ENCODE results near the gene BACE2. TPM values are rescaled to one million over a fixed set of nuclear protein-coding genes. Genes with fewer than 3 reads are reported as not detected.

BACE2 gene
- total RNA-seq, 2 experiments from 2014 or later = not detected

- peaks cover 7% of the 10 kb centered on the region; the same call in 1 of the 2 replicates for H3K9me3 ChIP-seq (ENCODE audit: low read length)
- no peak overlapping the region for H3K4me2 ChIP-seq (ENCODE audit: low read length)
- no peaks in the 10 kb centered on the region for H4K20me1 ChIP-seq (ENCODE audit: insufficient read depth, low read length)
- CTCF ChIA-PET (ENCODE audit: unreplicated experiment) = no interaction called here
- H3K4me3 ChIP-seq (ENCODE audit: low read depth, low read length, poor library complexity, severe bottlenecking) = no peak overlapping the region
- TF ChIP-seq, protein P1, sequence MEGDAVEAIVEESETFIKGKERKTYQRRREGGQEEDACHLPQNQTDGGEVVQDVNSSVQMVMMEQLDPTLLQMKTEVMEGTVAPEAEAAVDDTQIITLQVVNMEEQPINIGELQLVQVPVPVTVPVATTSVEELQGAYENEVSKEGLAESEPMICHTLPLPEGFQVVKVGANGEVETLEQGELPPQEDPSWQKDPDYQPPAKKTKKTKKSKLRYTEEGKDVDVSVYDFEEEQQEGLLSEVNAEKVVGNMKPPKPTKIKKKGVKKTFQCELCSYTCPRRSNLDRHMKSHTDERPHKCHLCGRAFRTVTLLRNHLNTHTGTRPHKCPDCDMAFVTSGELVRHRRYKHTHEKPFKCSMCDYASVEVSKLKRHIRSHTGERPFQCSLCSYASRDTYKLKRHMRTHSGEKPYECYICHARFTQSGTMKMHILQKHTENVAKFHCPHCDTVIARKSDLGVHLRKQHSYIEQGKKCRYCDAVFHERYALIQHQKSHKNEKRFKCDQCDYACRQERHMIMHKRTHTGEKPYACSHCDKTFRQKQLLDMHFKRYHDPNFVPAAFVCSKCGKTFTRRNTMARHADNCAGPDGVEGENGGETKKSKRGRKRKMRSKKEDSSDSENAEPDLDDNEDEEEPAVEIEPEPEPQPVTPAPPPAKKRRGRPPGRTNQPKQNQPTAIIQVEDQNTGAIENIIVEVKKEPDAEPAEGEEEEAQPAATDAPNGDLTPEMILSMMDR (conservative IDR thresholded peaks at IDR 0.05; ENCODE audit: low read length) = no peak
- no peak for TF ChIP-seq EZH2phosphoT487 (IDR thresholded peaks at IDR 0.05; ENCODE audit: borderline replicate concordance, low read depth, low read length)
- no TSS peak for BruUV-seq (replicated peaks)
- no peaks in the 10 kb centered on the region for H3K4me1 ChIP-seq (ENCODE audit: insufficient read depth, low read length, poor library complexity, severe bottlenecking)
- H3K27ac ChIP-seq (ENCODE audit: low read depth, low read length, poor library complexity, severe bottlenecking) = no peak overlapping the region
- DNase-seq (ENCODE audit: low spot score) = no peak
- H3K36me3 ChIP-seq (ENCODE audit: insufficient read depth, low read length) = no peaks in the 10 kb centered on the region
- POLR2A ChIA-PET = no interaction called here
- H2AFZ ChIP-seq (ENCODE audit: low read length) = no peak overlapping the region
- no peaks in the 10 kb centered on the region for H3K9me2 ChIP-seq (ENCODE audit: insufficient read depth, low read length)
- intact Hi-C loops (cut with micrococcal nuclease; ENCODE audit: unreplicated experiment) = no loop called here
- no peaks in the 10 kb centered on the region for H3K79me2 ChIP-seq (ENCODE audit: insufficient read depth, low read depth, low read length)
Measured at GRCh38 chr21:41295721-41296254, 127.8 kb downstream of the BACE2 start.

DNA sequence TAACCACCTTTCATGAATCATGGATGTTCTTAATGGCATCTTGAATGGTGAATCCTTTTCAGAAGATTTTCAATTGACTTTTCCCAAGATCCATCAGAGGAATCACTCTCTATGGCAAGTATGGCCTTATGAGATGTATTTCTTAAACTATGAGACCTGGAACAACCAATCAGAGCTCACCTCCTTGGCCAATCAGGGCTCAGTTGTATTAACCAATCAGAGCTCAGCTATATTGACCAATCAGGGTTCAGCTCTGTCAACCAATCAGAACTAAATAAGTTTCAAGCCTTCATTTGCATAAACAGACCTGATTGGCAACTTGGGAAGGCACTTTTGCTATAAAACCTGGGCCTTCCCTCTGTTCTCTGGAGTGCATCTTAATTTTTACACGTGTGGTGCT, 135.0 kb downstream of the BACE2 start:
- intact Hi-C loops (cut with micrococcal nuclease; ENCODE audit: unreplicated experiment) = no loop called here
- TF ChIP-seq, protein P1 (conservative IDR thresholded peaks at IDR 0.05; ENCODE audit: low read length) = no peak
- no peak for TF ChIP-seq EZH2phosphoT487 (IDR thresholded peaks at IDR 0.05; ENCODE audit: borderline replicate concordance, low read depth, low read length)
- Histone ChIP-seq H3K4me2 (ENCODE audit: low read length) (no peak overlapping the region), H2AFZ (ENCODE audit: low read length) (no peak overlapping the region), H4K20me1 (ENCODE audit: insufficient read depth, low read length) (no peaks in the 10 kb centered on the region), H3K4me1 (ENCODE audit: insufficient read depth, low read length, poor library complexity, severe bottlenecking) (no peaks in the 10 kb centered on the region), H3K27ac (ENCODE audit: low read depth, low read length, poor library complexity, severe bottlenecking) (no peak overlapping the region), H3K79me2 (ENCODE audit: insufficient read depth, low read depth, low read length) (no peaks in the 10 kb centered on the region), H3K4me3 (ENCODE audit: low read depth, low read length, poor library complexity, severe bottlenecking) (no peak overlapping the region), H3K36me3 (ENCODE audit: insufficient read depth, low read length) (no peaks in the 10 kb centered on the region), H3K9me3 (ENCODE audit: low read length) (peaks cover 19% of the 10 kb centered on the region), H3K9me2 (ENCODE audit: insufficient read depth, low read length) (no peaks in the 10 kb centered on the region)
- BruUV-seq (replicated peaks) = no TSS peak
- CTCF ChIA-PET (ENCODE audit: unreplicated experiment) = no interaction called here
- no peak for DNase-seq (ENCODE audit: low spot score)
- POLR2A ChIA-PET = no interaction called here

DNA sequence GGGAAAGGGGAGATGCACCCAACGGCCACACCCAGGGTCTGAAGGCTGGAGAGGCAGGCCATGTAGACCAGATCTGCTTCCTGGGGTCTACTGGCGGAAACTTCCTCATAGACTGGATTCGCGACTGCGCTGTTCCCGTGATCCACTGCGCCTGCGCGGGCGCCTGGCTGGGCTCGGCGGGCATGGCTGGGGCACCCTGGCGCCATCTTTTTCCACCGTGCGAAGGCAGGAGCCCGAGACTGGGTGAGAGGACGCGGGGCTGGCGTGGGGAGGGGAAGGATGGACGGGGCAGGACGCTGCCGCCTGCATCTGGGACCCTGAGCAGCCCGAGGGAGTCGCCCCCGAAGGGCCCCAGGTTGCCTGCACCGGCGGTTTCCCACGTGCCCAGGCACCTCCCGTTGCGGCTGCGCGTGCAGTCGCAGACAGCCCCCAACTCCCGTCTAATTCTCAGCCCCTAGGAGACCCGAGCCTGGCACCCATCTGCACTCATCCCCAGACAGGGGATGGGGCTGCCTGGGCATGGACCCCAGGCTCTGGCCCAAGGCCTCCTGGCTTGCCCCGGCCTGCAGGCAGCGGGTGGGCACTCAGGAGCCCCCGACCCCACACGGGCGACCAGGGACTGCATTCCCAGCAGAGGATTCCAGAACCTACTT, 136.2 kb downstream of the BACE2 start:
- POLR2A ChIA-PET = no interaction called here
- intact Hi-C loops (cut with micrococcal nuclease; ENCODE audit: unreplicated experiment) = no loop called here
- Histone ChIP-seq H2AFZ (ENCODE audit: low read length) (no peak overlapping the region), H3K4me3 (ENCODE audit: low read depth, low read length, poor library complexity, severe bottlenecking) (no peak overlapping the region), H3K36me3 (ENCODE audit: insufficient read depth, low read length) (no peaks in the 10 kb centered on the region), H4K20me1 (ENCODE audit: insufficient read depth, low read length) (no peaks in the 10 kb centered on the region), H3K9me2 (ENCODE audit: insufficient read depth, low read length) (no peaks in the 10 kb centered on the region), H3K27ac (ENCODE audit: low read depth, low read length, poor library complexity, severe bottlenecking) (no peak overlapping the region), H3K79me2 (ENCODE audit: insufficient read depth, low read depth, low read length) (no peaks in the 10 kb centered on the region), H3K4me2 (ENCODE audit: low read length) (no peak overlapping the region), H3K4me1 (ENCODE audit: insufficient read depth, low read length, poor library complexity, severe bottlenecking) (no peaks in the 10 kb centered on the region), H3K9me3 (ENCODE audit: low read length) (peaks cover 19% of the 10 kb centered on the region)
- no peak for DNase-seq (ENCODE audit: low spot score)
- no TSS peak for BruUV-seq (replicated peaks)
- TF ChIP-seq, protein P1 (conservative IDR thresholded peaks at IDR 0.05; ENCODE audit: low read length) = no peak
- no peak for TF ChIP-seq EZH2phosphoT487 (IDR thresholded peaks at IDR 0.05; ENCODE audit: borderline replicate concordance, low read depth, low read length)
- CTCF ChIA-PET (ENCODE audit: unreplicated experiment) = no interaction called here

Data from OCI-LY7 (cell line).